A673 (cell line): ENCODE data around the gene SMARCAD1.

Experiments
- CTCF ChIP-seq: fragments of 300-800, 200-600 bp; sonication (generic); conservative IDR thresholded peaks from 2 replicates; pipeline ENCODE4 v1.5.1; 2017; ENCODE audit warnings: low read depth, mild to moderate bottlenecking, antibody characterized with exemption, low read length, moderate library complexity, mixed read lengths
- EZH2 ChIP-seq: fragments of 200-600 bp; sonication (generic); IDR thresholded peaks from 2 replicates; pipeline ENCODE4 v1.6.1; 2017; ENCODE audit warnings: borderline replicate concordance, low read depth, mild to moderate bottlenecking, mixed read lengths, antibody characterized with exemption, low read length; ENCODE audit not compliant: poor library complexity, severe bottlenecking

- TF ChIP-seq CTCF (no peak), EZH2 (no peak)
These were observed 67.2 kb downstream of the SMARCAD1 start for GRCh38 chr4:94274912-94275311.
